HEK293T (cell line): ENCODE measurements around the gene METTL21C.

Experiments used
- CTCF ChIA-PET: fragments of 350-600 bp; formaldehyde crosslinking; extraction: SDS; loops from one replicate; lab custom pipeline; 2021; ENCODE audit warnings: antibody characterized with exemption, inconsistent platforms; lab: Yijun Ruan, JAX
- POLR2A ChIA-PET: fragments of 350-600 bp; formaldehyde crosslinking; extraction: SDS; loops from one replicate; lab custom pipeline; 2020; ENCODE audit warnings: antibody characterized with exemption, inconsistent platforms; lab: Yijun Ruan, JAX
- DNase-seq: peaks from one replicate; pipeline ENCODE4 v3.0.0; 2012; ENCODE audit warnings: mixed read lengths; ENCODE audit errors: extremely low spot score
- ARNT ChIP-seq: fragments of 450-650 bp; IDR thresholded peaks from 2 replicates; pipeline ENCODE4 v1.6.1; 2017; ENCODE audit warnings: mild to moderate bottlenecking
- BHLHE40 ChIP-seq: fragments of 450-650 bp; IDR thresholded peaks from 2 replicates; pipeline ENCODE4 v1.6.1; 2016; ENCODE audit warnings: mild to moderate bottlenecking, moderate library complexity, borderline replicate concordance
- CTBP1 ChIP-seq: fragments of 450-650 bp; IDR thresholded peaks from 2 replicates; pipeline ENCODE4 v1.6.1; 2016; ENCODE audit warnings: borderline replicate concordance
- ELF4 ChIP-seq: fragments of 450-650 bp; IDR thresholded peaks from 2 replicates; pipeline ENCODE4 v1.6.1; 2017; ENCODE audit warnings: antibody characterized with exemption
- FOXA1 ChIP-seq: fragments of 450-650 bp; IDR thresholded peaks from 2 replicates; pipeline ENCODE4 v1.6.1; 2016; ENCODE audit warnings: mild to moderate bottlenecking
- FOXK2 ChIP-seq: fragments of 450-650 bp; IDR thresholded peaks from 2 replicates; pipeline ENCODE4 v1.6.1; 2016; ENCODE audit warnings: mild to moderate bottlenecking
- FOXM1 ChIP-seq: fragments of 450-650 bp; IDR thresholded peaks from 2 replicates; pipeline ENCODE4 v1.6.1; 2017; ENCODE audit warnings: mild to moderate bottlenecking, borderline replicate concordance
- HDGF ChIP-seq: fragments of 450-650 bp; IDR thresholded peaks from 2 replicates; pipeline ENCODE4 v1.6.1; 2017; ENCODE audit warnings: antibody characterized with exemption, borderline replicate concordance
- L3MBTL2 ChIP-seq: fragments of 450-650 bp; conservative IDR thresholded peaks from 2 replicates; pipeline ENCODE4 v1.6.1; 2016; ENCODE audit warnings: mild to moderate bottlenecking
- LEF1 ChIP-seq: fragments of 450-650 bp; IDR thresholded peaks from 2 replicates; pipeline ENCODE4 v1.6.1; 2017; ENCODE audit warnings: mild to moderate bottlenecking, borderline replicate concordance
- NFRKB ChIP-seq: fragments of 450-650 bp; IDR thresholded peaks from 2 replicates; pipeline ENCODE4 v1.6.1; 2016; ENCODE audit warnings: mild to moderate bottlenecking, moderate library complexity
- SP1 ChIP-seq: fragments of 450-650 bp; IDR thresholded peaks from 2 replicates; pipeline ENCODE4 v1.6.1; 2017
- SUZ12 ChIP-seq: fragments of 450-650 bp; IDR thresholded peaks from 2 replicates; pipeline ENCODE4 v1.6.1; 2016; ENCODE audit warnings: mild to moderate bottlenecking
- TARDBP ChIP-seq: fragments of 450-650 bp; IDR thresholded peaks from 2 replicates; pipeline ENCODE4 v1.6.1; 2016
- ZNF384 ChIP-seq: fragments of 450-650 bp; IDR thresholded peaks from 2 replicates; pipeline ENCODE4 v1.6.1; 2016
- TF ChIP-seq, protein P1 (sequence below): fragments of 450-650 bp; IDR thresholded peaks from 2 replicates; pipeline ENCODE4 v1.6.1; 2016

METTL21C gene

DNA sequence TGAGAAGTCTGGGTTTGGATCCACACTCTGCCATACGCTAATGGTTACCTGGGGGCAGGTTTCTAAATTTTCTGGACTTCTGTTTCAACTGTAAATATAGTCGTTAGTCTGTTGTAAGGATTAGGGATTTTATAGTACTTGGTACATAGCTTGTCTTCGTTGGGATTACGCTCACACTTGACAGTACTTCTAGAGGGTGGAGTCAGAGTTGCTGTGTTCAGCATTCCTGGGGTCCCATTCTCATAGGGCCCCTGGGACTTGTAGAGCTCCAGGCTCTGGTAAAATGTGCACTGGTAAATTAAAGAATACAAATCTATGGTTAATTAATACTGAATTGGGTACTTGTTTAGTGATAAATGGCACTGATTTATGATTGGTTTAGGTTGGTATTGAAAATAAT, 52.8 kb downstream of the METTL21C start:
- ChIA-PET CTCF (no interaction called here), POLR2A (no interaction called here)
- no peak for DNase-seq
- TF ChIP-seq HDGF (no peak), FOXM1 (no peak), FOXK2 (no peak), BHLHE40 (no peak), ELF4 (no peak), SUZ12 (no peak), ZNF384 (no peak), LEF1 (no peak), L3MBTL2 (no peak), TARDBP (no peak), SP1 (no peak), FOXA1 (no peak), ARNT (no peak), NFRKB (no peak), CTBP1 (no peak)
- TF ChIP-seq, protein P1, sequence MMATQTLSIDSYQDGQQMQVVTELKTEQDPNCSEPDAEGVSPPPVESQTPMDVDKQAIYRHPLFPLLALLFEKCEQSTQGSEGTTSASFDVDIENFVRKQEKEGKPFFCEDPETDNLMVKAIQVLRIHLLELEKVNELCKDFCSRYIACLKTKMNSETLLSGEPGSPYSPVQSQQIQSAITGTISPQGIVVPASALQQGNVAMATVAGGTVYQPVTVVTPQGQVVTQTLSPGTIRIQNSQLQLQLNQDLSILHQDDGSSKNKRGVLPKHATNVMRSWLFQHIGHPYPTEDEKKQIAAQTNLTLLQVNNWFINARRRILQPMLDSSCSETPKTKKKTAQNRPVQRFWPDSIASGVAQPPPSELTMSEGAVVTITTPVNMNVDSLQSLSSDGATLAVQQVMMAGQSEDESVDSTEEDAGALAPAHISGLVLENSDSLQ = no peak

DNA sequence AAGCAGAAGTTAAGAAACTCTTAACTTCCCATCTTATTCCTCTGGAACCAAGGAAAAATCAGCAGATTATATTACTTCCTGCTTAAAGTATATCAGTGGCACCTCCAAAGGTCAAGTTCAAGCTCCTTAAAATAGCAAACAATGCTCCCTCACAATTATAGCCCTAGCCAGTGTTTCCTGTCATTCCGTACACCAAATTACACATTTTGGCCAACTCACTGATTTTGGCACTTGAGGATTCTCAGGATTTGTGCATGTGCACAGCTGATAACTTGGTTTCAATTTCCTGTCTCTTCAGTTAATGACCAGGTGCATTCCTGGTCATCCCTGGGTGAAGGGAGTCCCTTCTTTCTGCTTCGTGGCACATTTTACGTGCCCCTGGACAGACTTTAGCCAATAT, 56.1 kb downstream of the METTL21C start:
- no peak for DNase-seq
- TF ChIP-seq LEF1 = no peak
- TF ChIP-seq ARNT = no peak
- TF ChIP-seq CTBP1 = no peak
- TF ChIP-seq, protein P1 = no peak
- no peak for TF ChIP-seq L3MBTL2
- no peak for TF ChIP-seq ELF4
- TF ChIP-seq FOXM1 = no peak
- TF ChIP-seq FOXA1 = no peak
- no peak for TF ChIP-seq FOXK2
- no peak for TF ChIP-seq BHLHE40
- TF ChIP-seq TARDBP = no peak
- no peak for TF ChIP-seq ZNF384
- no peak for TF ChIP-seq SP1
- ChIA-PET CTCF (no interaction called here), POLR2A (no interaction called here)
